LHCN-M2 (cell line): Measurements from ENCODE around the gene MRPL36. TPM values are rescaled to one million over a fixed set of nuclear protein-coding genes. Genes with fewer than 3 reads are reported as not detected.

ENCODE experiments used
- DNase-seq: peaks from one replicate; pipeline ENCODE4 v3.0.0-alpha.2; 2012; ENCODE audit warnings: low read depth
- total RNA-seq: library from RNA; depleted of rRNA; stranded (reverse); fragments of >200 nt; gene quantifications from 2 replicates; pipeline ENCODE4 v1.2.3, GENCODE V29; 2014; rRNA removed

The MRPL36 gene
- total RNA-seq, 1 experiment from 2014 or later, result 51.4 TPM

DNA sequence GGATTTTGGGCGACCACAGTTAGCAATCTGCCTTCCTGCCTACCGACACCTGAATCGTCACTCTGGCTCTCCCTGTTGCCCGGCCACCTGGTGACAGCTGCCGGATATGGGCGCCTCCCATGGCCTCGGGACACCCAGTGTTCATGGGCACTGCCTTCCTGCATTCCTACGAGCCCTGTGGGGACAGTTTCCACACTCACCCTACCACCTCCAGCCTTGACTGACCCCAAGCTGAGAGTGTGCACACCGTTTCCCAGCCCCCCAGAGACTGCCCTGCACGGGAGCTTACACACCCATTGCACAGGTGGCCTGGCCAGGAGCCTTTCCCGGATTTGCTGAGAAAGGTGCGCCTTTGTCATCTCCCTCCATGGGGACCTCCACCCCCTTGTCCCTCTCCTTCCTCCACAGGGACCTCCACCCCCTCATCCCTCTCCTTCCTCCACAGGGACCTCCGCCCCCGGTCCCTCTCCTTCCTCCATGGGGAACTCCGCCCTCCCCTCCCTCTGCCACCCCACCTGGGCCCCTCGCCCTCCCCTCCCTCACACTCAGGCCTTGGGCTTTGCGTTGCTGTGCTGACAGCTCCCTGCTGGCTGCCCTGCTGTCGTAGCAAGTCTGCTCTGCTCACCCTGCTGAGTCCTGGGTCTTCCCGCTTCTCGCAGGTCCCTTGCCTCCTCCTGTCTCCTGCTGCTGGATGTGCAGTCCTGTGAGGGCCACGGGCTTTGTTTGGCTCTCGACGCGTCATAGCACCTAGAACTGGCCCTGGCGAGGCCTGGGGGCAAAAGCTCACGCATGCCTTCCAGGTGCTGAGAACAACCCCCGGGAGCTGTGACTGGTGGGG, 48.4 kb downstream of the MRPL36 start:
- no peak for DNase-seq

- DNase-seq, result no peak
These were observed 49.2 kb downstream of the MRPL36 start for GRCh38 chr5:1750469-1750868.

DNA sequence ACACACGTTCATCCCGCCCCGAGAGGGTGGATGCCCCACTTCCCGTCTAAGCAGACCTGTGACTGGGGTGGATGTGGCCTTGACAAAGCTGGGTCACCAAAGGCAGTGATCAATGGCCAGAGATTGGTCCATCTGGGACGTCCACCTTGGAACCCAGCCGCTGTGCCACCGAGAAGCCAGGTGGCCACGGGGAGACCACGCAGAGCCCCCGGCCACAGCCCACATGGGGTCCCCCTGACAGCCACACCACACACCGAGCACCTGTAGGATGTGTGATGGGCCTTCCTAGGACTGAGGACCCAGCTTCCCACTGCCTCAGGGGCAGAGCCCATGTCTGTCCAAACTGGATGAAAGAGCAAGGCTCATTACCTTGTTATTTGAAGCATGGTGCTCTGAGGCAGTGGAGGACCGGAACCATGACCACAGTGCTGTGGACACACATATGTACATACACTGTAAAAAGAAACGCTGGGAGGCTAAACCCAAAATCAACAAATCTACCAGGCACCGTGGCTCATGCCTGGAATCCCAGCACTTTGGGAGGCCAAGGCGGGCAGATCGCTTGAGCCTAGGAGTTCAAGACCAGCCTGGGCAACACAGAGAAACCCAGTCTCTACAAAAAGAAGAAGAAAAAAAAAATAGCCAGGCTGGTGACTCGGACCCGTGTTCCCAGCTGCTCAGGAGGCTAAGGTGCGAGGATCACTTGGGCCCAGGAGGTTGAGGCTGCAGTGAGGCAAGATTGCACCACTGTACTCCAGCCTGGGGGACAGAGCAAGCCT, 50.1 kb downstream of the MRPL36 start:
- no peak for DNase-seq

- no peak for DNase-seq
These were observed 50.8 kb downstream of the MRPL36 start for GRCh38 chr5:1748845-1749244.

Other genes with a start within 250 kb of the MRPL36 start
- 45.3 and 65.8 TPM in 2 replicates for gene NDUFS6, start 1.6 kb upstream of the MRPL36 start, total RNA-seq
- not detected in 2 replicates for gene IRX4, start 83.1 kb upstream of the MRPL36 start, total RNA-seq